Ovary (tissue), 9 donors: ENCODE data around the gene LSP1. TPM values are rescaled to one million over a fixed set of nuclear protein-coding genes. Genes with fewer than 3 reads are reported as not detected.
"Not testable (repeated sequence)": the region's sequence is repeated elsewhere in the genome, so short reads cannot be mapped to it uniquely, and the experiment has no call there.

Experiments used
- DNase-seq, 5 donors: peaks; one replicate each; pipeline ENCODE4 v3.0.0-alpha.2; 2019 to 2020
- H3K27ac ChIP-seq, 2 donors: fragments of 200-600 bp; one replicate each; pipeline versions ENCODE4 v1.5.1 to v1.8.0; 2019 to 2022
- H3K27me3 ChIP-seq: fragments of 200-600 bp; one replicate; pipeline ENCODE4 v1.8.0; 2022
- H3K36me3 ChIP-seq: fragments of 200-600 bp; sonication (generic); one replicate; pipeline ENCODE4 v1.5.1; 2019
- H3K4me1 ChIP-seq: one replicate; pipeline ENCODE4 v1.8.1; 2013; ENCODE audit warnings: mild to moderate bottlenecking, moderate library complexity; ENCODE audit not compliant: insufficient read depth
- H3K4me3 ChIP-seq: fragments of 200-600 bp; sonication (generic); one replicate; pipeline ENCODE4 v1.5.1; 2017
- H3K9me3 ChIP-seq, 2 donors: fragments of 200-600 bp in 1 of 2; sonication (generic) in 1 of 2; one replicate each; pipeline versions ENCODE4 v1.5.1 to v1.8.1; 2013 to 2019; ENCODE audit warnings: mild to moderate bottlenecking in 1 of 2, moderate library complexity in 1 of 2
- EP300 ChIP-seq: sonication (generic); formaldehyde crosslinking; IDR thresholded peaks from one replicate; pipeline ENCODE4 v1.6.1; 2017; ENCODE audit warnings: antibody characterized with exemption
- POLR2A ChIP-seq: fragments of 450-650 bp; IDR thresholded peaks from one replicate; pipeline ENCODE4 v1.6.1; 2017; ENCODE audit warnings: antibody characterized with exemption, mild to moderate bottlenecking, moderate library complexity
- WGBS, 3 donors: extraction: QIAGEN DNeasy Blood & Tissue Kit in 1 of 3; methylation state at CpG; one replicate each; pipeline versions ENCODE4 v1.1.5 to v1.1.7; 2013 to 2017; 5-methylcytosine and 5-hydroxymethylcytosine counted together
- intact Hi-C, 4 donors: fragments of 100-400 bp; cut with DNase I; formaldehyde crosslinking; loops; one replicate each; pipeline versions ENCODE4 v1.11.0 to v1.15.1; 2022 to 2023
- polyA plus RNA-seq, 2 donors: library from polyadenylated mRNA; stranded (reverse); fragments of 200-250 nt in 1 of 2; fragments of 350-450 nt in 1 of 2; fragmentation: Illumina TruSeq in 1 of 2; extraction: RNeasy Lipid Tissue Mini Kit (QIAGEN cat#74804) in 1 of 2; gene quantifications; one replicate each; pipeline ENCODE4 v1.2.3, GENCODE V29; 2013 to 2014
- total RNA-seq, 7 donors: library from RNA; depleted of rRNA in 2 of 7; stranded (reverse); fragments of >200 nt in 2 of 7; fragmentation: NEBNext Ultra II Directional in 3 of 7; extraction: Animal tissue kit (Norgen Biotek cat#: 25700) in 3 of 7; gene quantifications; one replicate each; pipeline versions ENCODE4 v1.1.0 to v1.2.4, GENCODE V29; 2016 to 2023
- TF ChIP-seq, protein P1 (sequence below), 3 donors: fragments of 450-650 bp in 2 of 3; fragments of 200-600 bp in 1 of 3; IDR thresholded peaks; one replicate each; pipeline versions ENCODE4 v1.5.1 to v1.8.0; 2016 to 2022; ENCODE audit warnings: antibody characterized with exemption in 3 of 3, mild to moderate bottlenecking in 1 of 3
- donor health status: DM: no; HTN: no; CAD: no; lungs with moderate emphysema.
- donor health status: DM: no; HTN: no; CAD: no.
- donor health status: Bipolar disorder and iron deficiency.
- donor health status: DM: yes; HTN: yes; CAD: no.
- donor health status: DM: no; HTN: no; CAD: no.
- donor health status: DM: yes; HTN: yes; CAD: no.

Gene LSP1
- total and polyA plus RNA-seq, 9 donors = 3.5 to 22.0 (median 9.0) TPM

DNA sequence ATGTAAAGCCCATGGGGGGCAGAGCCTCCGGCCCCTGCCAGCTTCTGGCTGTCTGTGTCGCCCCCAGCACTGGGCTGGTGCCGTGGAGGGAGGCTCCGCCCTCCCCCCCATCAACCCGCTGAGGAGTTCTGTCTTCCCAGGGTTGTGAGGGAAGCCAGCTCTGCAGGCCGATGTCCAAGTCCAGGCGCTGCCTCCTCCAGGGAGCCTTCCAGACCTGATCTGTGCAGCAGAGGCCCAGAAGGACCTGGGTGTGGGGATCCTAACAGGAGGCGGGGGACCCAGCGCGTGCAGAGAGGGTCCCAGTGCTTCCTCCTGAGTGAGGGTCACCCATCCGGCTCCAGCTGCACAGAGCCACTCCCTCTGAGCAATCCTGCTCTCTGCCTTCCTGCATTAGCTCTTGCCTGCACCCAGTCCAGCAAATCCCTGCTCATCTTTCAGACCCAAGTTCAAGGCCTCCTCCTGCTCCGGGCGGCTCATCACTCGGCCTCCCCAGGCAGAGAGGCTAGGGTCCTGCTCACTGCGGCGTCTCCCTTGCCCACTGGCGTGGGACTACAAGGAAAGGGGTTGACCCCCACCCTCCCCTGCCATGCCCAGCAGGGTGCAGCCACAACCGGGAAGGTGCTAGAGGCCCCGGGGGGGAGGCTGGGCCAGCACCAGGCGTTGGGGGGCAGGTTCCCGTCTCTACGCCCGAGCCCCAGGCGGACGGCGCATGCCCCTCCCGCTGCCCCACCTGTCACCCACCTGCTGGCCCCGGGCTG, 22.4 kb downstream of the LSP1 start:
- intact Hi-C loops = no loop called here
- TF ChIP-seq, protein P1, sequence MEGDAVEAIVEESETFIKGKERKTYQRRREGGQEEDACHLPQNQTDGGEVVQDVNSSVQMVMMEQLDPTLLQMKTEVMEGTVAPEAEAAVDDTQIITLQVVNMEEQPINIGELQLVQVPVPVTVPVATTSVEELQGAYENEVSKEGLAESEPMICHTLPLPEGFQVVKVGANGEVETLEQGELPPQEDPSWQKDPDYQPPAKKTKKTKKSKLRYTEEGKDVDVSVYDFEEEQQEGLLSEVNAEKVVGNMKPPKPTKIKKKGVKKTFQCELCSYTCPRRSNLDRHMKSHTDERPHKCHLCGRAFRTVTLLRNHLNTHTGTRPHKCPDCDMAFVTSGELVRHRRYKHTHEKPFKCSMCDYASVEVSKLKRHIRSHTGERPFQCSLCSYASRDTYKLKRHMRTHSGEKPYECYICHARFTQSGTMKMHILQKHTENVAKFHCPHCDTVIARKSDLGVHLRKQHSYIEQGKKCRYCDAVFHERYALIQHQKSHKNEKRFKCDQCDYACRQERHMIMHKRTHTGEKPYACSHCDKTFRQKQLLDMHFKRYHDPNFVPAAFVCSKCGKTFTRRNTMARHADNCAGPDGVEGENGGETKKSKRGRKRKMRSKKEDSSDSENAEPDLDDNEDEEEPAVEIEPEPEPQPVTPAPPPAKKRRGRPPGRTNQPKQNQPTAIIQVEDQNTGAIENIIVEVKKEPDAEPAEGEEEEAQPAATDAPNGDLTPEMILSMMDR (IDR thresholded peaks at IDR 0.05) = no peak
- TF ChIP-seq EP300 (no peak), POLR2A (no peak)

DNA sequence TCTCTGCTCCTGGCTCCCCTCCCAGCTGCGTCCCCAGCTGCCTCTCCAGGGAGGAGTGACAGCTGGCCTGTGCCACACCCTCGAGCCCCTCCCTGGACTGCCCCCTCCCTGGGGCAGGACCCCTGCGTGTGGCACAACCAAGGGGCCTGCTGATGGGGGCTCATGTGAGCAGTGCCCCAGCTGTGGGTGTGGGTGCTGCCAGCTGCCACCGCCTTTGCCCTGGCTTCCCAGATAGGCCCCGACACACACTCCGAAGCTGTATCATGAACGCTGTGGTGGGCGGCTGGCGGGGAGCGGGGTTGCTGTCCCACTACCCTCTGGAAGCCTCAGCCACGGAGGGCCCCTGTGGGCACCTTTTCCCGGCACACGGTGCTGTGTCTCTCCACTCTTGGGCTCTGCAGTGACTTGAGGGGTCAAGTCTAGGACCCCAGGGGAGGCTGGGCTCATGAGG, 23.0 kb downstream of the LSP1 start:
- H3K9me3 ChIP-seq, H3K4me1 ChIP-seq, intact Hi-C loops, H3K4me3 ChIP-seq, H3K36me3 ChIP-seq, H3K27ac ChIP-seq, H3K27me3 ChIP-seq: not testable (repeated sequence)
- 77 to 83% (median 77%) methylated on average over 12 to 13 of the region's 13 CpGs for WGBS, 3 donors
- DNase-seq = peak in 3 of 5 donors; percentile 13 to 40 (median 17)

More for the DNA sequence above, 22.4 kb downstream of the LSP1 start:
- DNase-seq = peak in 3 of 5 donors; percentile 15 to 43 (median 25)
- Histone ChIP-seq H3K4me3 (no peak overlapping the region), H3K9me3 (no peaks in the 10 kb centered on the region), H3K36me3 (no peaks in the 10 kb centered on the region), H3K4me1 (peaks cover 2% of the 10 kb centered on the region), H3K27ac (no peak overlapping the region), H3K27me3 (no peaks in the 10 kb centered on the region)
- 72 to 78% (median 72%) methylated on average over 28 of the region's 28 CpGs for WGBS, 3 donors

DNA sequence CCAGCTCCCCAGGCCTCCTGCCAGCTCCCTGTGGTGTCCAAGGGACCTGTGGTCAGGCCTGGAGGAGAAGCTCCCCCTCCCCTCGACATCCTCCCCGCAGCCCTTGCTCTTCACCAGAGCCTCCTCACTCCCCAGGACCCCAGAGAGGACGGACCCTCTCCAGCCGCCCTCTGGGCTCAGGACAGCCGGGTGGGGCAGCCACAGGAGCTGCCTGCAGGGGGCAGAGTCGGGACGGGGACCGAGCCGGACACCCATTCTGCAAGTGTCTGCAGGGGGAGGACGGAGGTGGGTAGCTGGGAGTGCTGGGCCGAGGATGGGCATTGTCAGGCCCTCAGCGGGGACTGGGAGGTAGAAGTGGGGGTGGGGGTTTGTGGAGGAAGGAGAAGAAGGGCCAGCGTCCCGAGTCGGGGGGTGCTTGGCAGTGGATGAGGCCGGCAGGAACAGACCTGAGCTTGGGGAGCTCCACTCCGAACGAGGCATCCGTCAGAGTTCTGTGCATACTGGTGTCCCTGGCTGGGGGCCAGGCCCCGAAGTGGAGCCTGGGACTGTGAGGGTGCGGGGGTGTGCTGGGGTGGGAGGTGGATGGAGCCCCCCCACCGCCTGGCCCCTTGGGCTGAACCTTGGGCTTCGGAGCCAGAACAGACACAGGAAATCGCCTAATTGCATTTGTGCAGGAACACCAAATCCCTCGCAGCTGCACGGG, 23.6 kb downstream of the LSP1 start:
- Histone ChIP-seq H3K4me1 (peaks cover 2% of the 10 kb centered on the region), H3K27me3 (no peaks in the 10 kb centered on the region), H3K27ac (no peak overlapping the region), H3K4me3 (no peak overlapping the region), H3K9me3 (no peaks in the 10 kb centered on the region), H3K36me3 (no peaks in the 10 kb centered on the region)
- DNase-seq = peak; percentile 47 to 86 (median 61)
- 18 to 25% (median 24%) methylated on average over 25 to 26 of the region's 26 CpGs for WGBS, 3 donors
- TF ChIP-seq, protein P1 (IDR thresholded peaks at IDR 0.05) = peak in 1 of 3 donors; percentile 14
- TF ChIP-seq EP300 (no peak), POLR2A (no peak)
- intact Hi-C loops = no loop called here

DNA sequence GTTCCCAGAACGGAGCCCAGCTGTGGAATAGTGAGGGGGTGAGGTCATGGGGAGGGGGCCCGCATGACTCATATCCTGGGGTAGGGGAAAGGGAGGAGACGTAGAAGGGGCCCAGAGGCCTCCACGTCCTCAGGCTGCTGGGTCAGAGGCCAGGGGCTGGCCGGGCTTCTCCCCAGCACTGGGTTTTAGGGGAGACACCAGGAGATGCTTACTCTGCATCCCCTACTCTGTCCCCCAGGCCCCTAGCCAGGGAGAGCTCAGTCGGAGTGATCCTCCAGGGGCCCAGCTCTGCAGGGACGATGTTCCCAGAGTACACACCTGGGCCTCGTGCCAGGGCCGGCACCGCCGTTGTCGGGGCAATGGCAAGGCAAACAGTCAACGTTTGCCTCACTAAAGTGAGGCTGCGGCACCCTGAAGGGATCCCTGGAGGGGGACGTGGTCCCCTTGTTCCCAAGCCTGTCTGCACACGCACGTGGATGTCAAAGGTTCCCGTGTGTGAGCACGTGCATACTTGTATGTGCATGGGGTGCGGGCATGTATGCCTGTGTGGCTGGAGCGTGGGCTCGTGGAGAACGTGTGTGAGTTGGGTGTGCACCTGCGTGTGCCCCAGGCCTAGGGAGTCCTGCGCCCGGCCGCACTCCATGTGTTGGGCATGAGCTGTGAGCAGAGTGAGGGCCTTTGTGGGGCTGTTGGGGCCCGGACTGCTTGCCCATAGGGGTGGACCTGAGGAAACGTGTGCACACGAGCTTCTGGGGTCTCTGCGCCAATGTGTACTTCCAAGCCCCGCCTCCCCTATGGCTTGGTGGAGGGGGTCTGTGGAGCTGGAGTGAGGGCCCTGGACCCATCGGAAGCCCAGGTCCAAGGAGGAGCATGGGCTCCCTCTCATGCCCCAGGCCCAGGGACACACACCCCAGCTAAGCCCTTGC, 24.6 kb downstream of the LSP1 start:
- Histone ChIP-seq H3K27me3 (no peaks in the 10 kb centered on the region), H3K4me1 (peaks cover 2% of the 10 kb centered on the region), H3K36me3 (no peaks in the 10 kb centered on the region), H3K9me3 (no peaks in the 10 kb centered on the region), H3K4me3 (no peak overlapping the region), H3K27ac (no peak overlapping the region)
- TF ChIP-seq, protein P1 (IDR thresholded peaks at IDR 0.05) = no peak
- TF ChIP-seq POLR2A (no peak), EP300 (no peak)
- DNase-seq = peak in 4 of 5 donors; percentile 57 to 81 (median 63)
- 60 to 69% (median 63%) methylated on average over 22 to 33 of the region's 33 CpGs for WGBS, 3 donors
- intact Hi-C loops = no loop called here
